RWPE2 (cell line): Measurements from ENCODE around the gene CCDC51.
"Not testable (repeated sequence)": the region's sequence is repeated elsewhere in the genome, so short reads cannot be mapped to it uniquely, and the experiment has no call there.

Experiments used
- ATAC-seq: fragments of 200-7000 bp; cut with Tn5 transposase; 3 replicates; pipeline ENCODE4 v1.9.1; 2021; ENCODE audit warnings: low read depth
- DNase-seq: peaks from one replicate; pipeline ENCODE4 v3.0.0-alpha.2; 2020; ENCODE audit warnings: low spot score
- H3K27ac ChIP-seq: fragments of 450-650 bp; 2 replicates; pipeline ENCODE4 v1.5.1; 2017; ENCODE audit warnings: mild to moderate bottlenecking; ENCODE audit not compliant: poor library complexity, severe bottlenecking
- H3K27me3 ChIP-seq: fragments of 250-450 bp; sonication (Bioruptor Pico); 2 replicates; pipeline ENCODE4 v1.5.1; 2021; ENCODE audit warnings: mild to moderate bottlenecking, moderate library complexity; ENCODE audit not compliant: insufficient read depth, poor library complexity, severe bottlenecking
- H3K36me3 ChIP-seq: fragments of 250-450 bp; sonication (Bioruptor Pico); 2 replicates; pipeline ENCODE4 v1.5.1; 2020; ENCODE audit warnings: low read depth, mild to moderate bottlenecking, moderate library complexity
- H3K4me1 ChIP-seq: fragments of 250-450 bp; sonication (Bioruptor Pico); 2 replicates; pipeline ENCODE4 v1.5.1; 2021; ENCODE audit warnings: mild to moderate bottlenecking, moderate library complexity; ENCODE audit not compliant: insufficient read depth, poor library complexity, severe bottlenecking
- H3K4me3 ChIP-seq: fragments of 250-450 bp; sonication (Bioruptor Pico); 2 replicates; pipeline ENCODE4 v1.5.1; 2021; ENCODE audit warnings: mild to moderate bottlenecking, moderate library complexity; ENCODE audit not compliant: severe bottlenecking
- H3K9me3 ChIP-seq: fragments of 250-450 bp; sonication (Bioruptor Pico); 2 replicates; pipeline ENCODE4 v1.5.1; 2021; ENCODE audit warnings: mild to moderate bottlenecking, moderate library complexity; ENCODE audit not compliant: severe bottlenecking
- CTCF ChIP-seq: fragments of 450-650 bp; IDR thresholded peaks from one replicate; pipeline ENCODE4 v1.5.1; 2017; ENCODE audit warnings: mild to moderate bottlenecking, moderate library complexity; ENCODE audit not compliant: poor library complexity, severe bottlenecking

The CCDC51 gene

GRCh38 chr3:48403533-48404439, 36.1 kb downstream of the CCDC51 start:
- peak overlapping the region; percentile 26 for H3K27ac ChIP-seq
- no peaks in the 10 kb centered on the region for H3K9me3 ChIP-seq
- H3K27me3 ChIP-seq: no peaks in the 10 kb centered on the region
- no peak for TF ChIP-seq CTCF
- H3K4me1 ChIP-seq: peaks cover 15% of the 10 kb centered on the region
- peak; percentile 44 for DNase-seq
- no peak for ATAC-seq
- no peak overlapping the region for H3K4me3 ChIP-seq
- peaks cover 66% of the 10 kb centered on the region for H3K36me3 ChIP-seq

- DNase-seq (no peak), ATAC-seq (no peak)
- Histone ChIP-seq H3K9me3 (no peaks in the 10 kb centered on the region), H3K27ac (peak overlapping the region; percentile 88), H3K4me1 (peaks cover 15% of the 10 kb centered on the region), H3K4me3 (no peak overlapping the region), H3K27me3 (no peaks in the 10 kb centered on the region), H3K36me3 (peaks cover 57% of the 10 kb centered on the region)
- no peak for TF ChIP-seq CTCF
Measured at GRCh38 chr3:48402907-48403306, 37.0 kb downstream of the CCDC51 start.

- ATAC-seq (peak; percentile 67), DNase-seq (peak; percentile 95)
- no peak for TF ChIP-seq CTCF
- Histone ChIP-seq H3K27me3 (no peaks in the 10 kb centered on the region), H3K27ac (peak overlapping the region; percentile 88), H3K4me3 (no peak overlapping the region), H3K4me1 (peaks cover 15% of the 10 kb centered on the region), H3K36me3 (peaks cover 51% of the 10 kb centered on the region), H3K9me3 (no peaks in the 10 kb centered on the region)
Measured at GRCh38 chr3:48402281-48402732, 37.6 kb downstream of the CCDC51 start.

GRCh38 chr3:48401434-48401901, 38.5 kb downstream of the CCDC51 start:
- not testable (repeated sequence) for H3K4me3 ChIP-seq, ATAC-seq, DNase-seq, H3K9me3 ChIP-seq, H3K27me3 ChIP-seq
- Histone ChIP-seq H3K4me1 (peaks cover 15% of the 10 kb centered on the region), H3K27ac (peak overlapping the region; percentile 88), H3K36me3 (peaks cover 43% of the 10 kb centered on the region)

GRCh38 chr3:48400824-48401433, 39.0 kb downstream of the CCDC51 start:
- peaks cover 38% of the 10 kb centered on the region for H3K36me3 ChIP-seq
- H3K27me3 ChIP-seq: no peaks in the 10 kb centered on the region
- TF ChIP-seq CTCF: peak; percentile 84
- DNase-seq (no peak), ATAC-seq (peak; percentile 41; the same call in 2 of the 3 replicates)
- no peak overlapping the region for H3K4me3 ChIP-seq
- no peaks in the 10 kb centered on the region for H3K9me3 ChIP-seq
- H3K4me1 ChIP-seq: peaks cover 15% of the 10 kb centered on the region
- peak overlapping the region; percentile 88 for H3K27ac ChIP-seq
